Activated CD4-positive, alpha-beta memory T cell treated with anti-CD3 and anti-CD28 coated beads for 36 hours (primary cell): ENCODE measurements around the gene CLDN9. TPM values are rescaled to one million over a fixed set of nuclear protein-coding genes. Genes with fewer than 3 reads are reported as not detected.
A peak's percentile ranks its signal among the peaks of the same experiment; 100 is the strongest.

ENCODE experiments used
- CTCF ChIA-PET: fragments of 350-600 bp; sonication (Branson Sonifier 250); formaldehyde crosslinking; loops from one replicate; lab custom pipeline; 2021; ENCODE audit warnings: antibody characterized with exemption, inconsistent platforms; lab: Charles Lee
- POLR2A ChIA-PET: fragments of 350-600 bp; sonication (Branson Sonifier 250); formaldehyde crosslinking; loops from one replicate; lab custom pipeline; 2021; ENCODE audit warnings: antibody characterized with exemption; lab: Charles Lee
- DNase-seq: peaks from one replicate; pipeline ENCODE4 v3.0.0-alpha.2; 2020
- H3K27ac Mint-ChIP-seq: one replicate; pipeline ENCODE4 v1.8.0; 2021; ENCODE audit warnings: mixed read lengths
- H3K27me3 Mint-ChIP-seq: one replicate; pipeline ENCODE4 v1.8.0; 2021; ENCODE audit warnings: mixed read lengths
- H3K36me3 Mint-ChIP-seq: one replicate; pipeline ENCODE4 v1.8.0; 2021; ENCODE audit warnings: mixed read lengths
- H3K4me1 Mint-ChIP-seq: one replicate; pipeline ENCODE4 v1.8.0; 2021; ENCODE audit warnings: low read depth, mixed read lengths
- H3K4me3 Mint-ChIP-seq: one replicate; pipeline ENCODE4 v1.8.0; 2021; ENCODE audit warnings: mild to moderate bottlenecking, mixed read lengths
- H3K9me3 Mint-ChIP-seq: one replicate; pipeline ENCODE4 v1.8.0; 2021; ENCODE audit warnings: mixed read lengths
- intact Hi-C: fragments of 100-400 bp; cut with micrococcal nuclease; formaldehyde crosslinking; loops from one replicate; pipeline ENCODE4 v1.15.1; 2023
- total RNA-seq, 2 experiments: library from RNA; stranded (reverse); gene quantifications; one replicate each; pipeline ENCODE4 v1.2.3, GENCODE V29; 2021

Gene CLDN9, protein sequence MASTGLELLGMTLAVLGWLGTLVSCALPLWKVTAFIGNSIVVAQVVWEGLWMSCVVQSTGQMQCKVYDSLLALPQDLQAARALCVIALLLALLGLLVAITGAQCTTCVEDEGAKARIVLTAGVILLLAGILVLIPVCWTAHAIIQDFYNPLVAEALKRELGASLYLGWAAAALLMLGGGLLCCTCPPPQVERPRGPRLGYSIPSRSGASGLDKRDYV
- not detected for total RNA-seq

DNA sequence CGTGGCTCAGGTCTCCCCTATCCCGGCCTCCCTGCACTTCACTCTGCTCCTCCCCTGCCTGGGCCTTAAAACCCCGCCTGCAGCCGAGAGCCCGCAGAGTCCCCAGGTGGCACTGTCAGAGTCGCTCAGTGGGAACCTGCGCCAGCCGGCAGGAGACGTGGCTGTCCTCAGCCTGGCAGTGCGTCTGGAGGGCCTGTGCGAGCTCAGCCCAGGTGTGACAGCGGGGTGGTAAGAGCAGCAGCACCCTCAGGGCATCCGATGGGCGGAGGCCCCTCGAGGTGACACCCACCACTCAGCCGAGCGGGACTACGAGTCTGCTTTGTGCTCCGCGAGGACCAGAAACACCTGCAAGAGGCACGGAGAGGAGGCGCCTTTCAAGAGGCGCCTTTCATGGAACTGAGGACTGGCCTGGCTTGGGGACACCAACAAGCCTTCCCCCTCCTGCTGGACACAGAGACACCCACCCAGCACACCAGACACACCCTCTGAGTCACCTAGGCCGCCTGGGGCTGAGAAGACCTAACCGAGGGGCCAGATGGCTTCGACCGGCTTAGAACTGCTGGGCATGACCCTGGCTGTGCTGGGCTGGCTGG is at the start of gene CLDN9:
Gene CLDN9, plus strand, starts transcription at position 96 of the 593 bp plus-strand sequence. Its CDS starts 440 bp downstream, at position 536.
- ChIA-PET CTCF (interaction anchor here (0.5 to 14.6 kb wide), 2 partner anchors 9 to 13 kb away, joined by 3 to 412 read pairs; partner anchors contain the start of genes CLDN6, HCFC1R1, THOC6 and TNFRSF12A), POLR2A (no interaction called here)
- H3K36me3 Mint-ChIP-seq = no peaks in the 10 kb centered on the region
- H3K9me3 Mint-ChIP-seq = no peaks in the 10 kb centered on the region
- intact Hi-C loops = no loop called here
- DNase-seq = no peak
- peaks cover 10% of the 10 kb centered on the region for H3K4me1 Mint-ChIP-seq
- H3K4me3 Mint-ChIP-seq = no peak within 1 kb of the TSS
- H3K27me3 Mint-ChIP-seq = peaks cover 8% of the 10 kb centered on the region
- no peak within 1 kb of the TSS for H3K27ac Mint-ChIP-seq

DNA sequence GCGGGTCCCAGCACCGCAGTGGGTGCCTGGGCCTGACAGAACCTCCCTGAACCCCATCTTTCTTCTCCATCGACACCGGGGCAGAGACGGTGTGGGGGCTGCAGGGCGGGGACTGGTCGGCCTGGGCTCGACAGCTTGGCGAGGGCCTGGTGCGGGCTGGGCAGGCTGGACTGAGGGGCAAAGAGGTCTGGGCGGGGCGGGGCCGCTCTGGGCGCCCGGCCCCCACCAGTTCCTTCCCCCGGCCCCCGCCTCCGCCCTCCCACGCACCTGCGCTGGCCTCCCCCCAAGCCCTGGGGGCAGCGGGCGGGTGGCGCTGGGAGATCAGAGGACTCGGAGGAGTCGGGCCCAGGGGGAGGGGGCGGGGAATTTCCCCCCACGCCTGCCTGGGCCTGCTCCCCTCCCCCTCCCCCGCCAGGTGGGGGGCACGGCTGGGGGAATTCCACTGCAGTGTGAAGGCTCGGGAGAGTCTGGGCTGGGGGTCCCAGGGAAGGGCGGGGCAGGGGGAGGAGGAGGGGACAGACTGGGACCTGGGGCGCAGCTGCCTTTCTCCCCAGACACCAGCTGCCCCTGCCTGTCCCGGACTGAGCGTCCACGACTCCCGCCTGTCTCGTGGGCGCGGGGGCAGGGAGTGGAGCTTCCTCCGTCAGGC is 49.5 kb upstream of the CLDN9 start:
- Mint-ChIP-seq H3K4me1 (peaks cover 20% of the 10 kb centered on the region), H3K27ac (no peak overlapping the region), H3K9me3 (no peaks in the 10 kb centered on the region), H3K36me3 (no peaks in the 10 kb centered on the region), H3K27me3 (peaks cover 34% of the 10 kb centered on the region), H3K4me3 (peak overlapping the region; percentile 43)
- intact Hi-C loops = no loop called here
- ChIA-PET CTCF (interaction anchor here (1.1 to 1.9 kb wide), 5 partner anchors 9 to 91 kb away, joined by 3 to 4 read pairs (median 3); no protein-coding TSS in a partner anchor), POLR2A (no interaction called here)
- DNase-seq = no peak

DNA sequence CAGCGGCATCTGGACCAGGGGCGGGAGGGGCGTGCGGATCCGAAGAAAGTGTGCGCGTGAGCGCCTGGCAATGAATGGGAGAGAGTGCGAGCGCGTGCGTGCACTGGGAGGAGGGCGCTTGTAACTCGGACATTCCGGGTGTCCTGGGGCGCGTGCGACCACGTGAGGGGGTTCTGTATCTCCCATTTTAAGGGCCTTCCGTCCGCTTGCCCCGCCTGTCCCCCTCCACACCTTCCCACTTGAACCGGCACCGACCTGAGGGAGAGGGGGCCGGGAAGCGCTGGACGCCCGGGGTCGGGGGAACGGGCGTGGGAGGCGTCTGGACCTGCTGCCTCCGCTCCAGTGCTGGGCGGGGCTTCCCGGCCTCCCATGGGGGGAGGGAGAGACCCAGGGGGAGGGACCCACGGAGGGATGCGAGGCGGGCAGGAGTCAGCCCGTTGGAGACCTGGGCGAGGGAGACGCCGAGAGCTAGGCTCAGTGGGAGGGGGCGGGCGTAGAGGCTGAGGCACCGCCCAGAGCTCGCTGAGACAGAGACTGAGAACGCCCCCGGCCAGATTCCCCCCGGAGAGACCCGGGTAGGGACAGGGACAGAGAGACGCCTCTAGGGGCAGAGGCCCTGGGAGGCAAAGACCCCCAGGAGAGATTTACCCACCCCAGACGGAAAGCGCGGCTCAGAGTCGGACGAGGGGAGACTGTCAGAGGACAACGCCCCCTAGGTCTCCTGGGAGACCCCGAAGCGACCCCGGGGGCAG is 48.8 kb upstream of the CLDN9 start, which contains the start of gene KREMEN2:
Gene KREMEN2, plus strand, starts transcription at position 553 of the 752 bp plus-strand sequence. CDS start 246 bp downstream, outside the sequence.
- intact Hi-C loops = no loop called here

DNA sequence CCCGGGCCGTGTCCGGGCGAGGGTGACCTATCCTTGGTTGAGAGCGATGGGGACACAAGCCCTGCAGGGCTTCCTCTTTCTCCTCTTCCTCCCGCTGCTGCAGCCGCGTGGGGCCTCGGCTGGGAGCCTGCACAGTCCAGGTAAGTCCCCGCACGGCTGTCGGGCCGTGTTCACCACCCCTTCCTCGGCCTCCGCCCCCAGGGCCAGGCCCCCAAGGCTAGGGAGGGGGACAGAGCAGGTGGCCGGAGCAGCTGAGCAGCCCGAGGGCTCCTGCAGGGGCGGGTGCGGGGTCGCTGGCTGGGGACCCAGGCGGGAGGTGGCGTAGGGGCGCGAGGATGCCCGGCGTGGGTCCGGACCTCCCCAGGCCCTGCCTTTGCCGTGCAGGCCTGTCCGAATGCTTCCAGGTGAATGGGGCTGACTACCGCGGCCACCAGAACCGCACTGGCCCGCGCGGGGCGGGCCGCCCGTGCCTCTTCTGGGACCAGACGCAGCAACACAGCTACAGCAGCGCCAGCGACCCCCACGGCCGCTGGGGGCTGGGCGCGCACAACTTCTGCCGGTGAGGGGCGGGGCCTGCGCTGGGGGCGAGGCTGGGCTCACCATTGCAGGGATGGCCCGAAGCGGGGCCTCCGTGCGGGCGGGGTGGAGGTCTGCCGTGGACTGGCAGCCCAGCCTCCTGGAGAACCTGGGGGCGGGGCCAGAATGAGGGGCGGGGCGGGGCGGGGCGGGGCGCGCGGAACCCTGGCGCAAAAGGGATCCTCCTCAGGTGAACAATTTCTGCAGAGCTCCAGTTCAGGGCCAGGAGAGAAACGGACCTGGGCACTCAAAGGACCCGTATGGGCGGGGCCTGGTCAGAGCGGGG is 48.0 kb upstream of the CLDN9 start:
- Mint-ChIP-seq H3K27me3 (peaks cover 39% of the 10 kb centered on the region), H3K9me3 (no peaks in the 10 kb centered on the region), H3K4me1 (peaks cover 27% of the 10 kb centered on the region), H3K4me3 (peak overlapping the region; percentile 26), H3K27ac (no peak overlapping the region), H3K36me3 (no peaks in the 10 kb centered on the region)
- ChIA-PET POLR2A (no interaction called here), CTCF (interaction anchor here (1.1 to 1.4 kb wide), 2 partner anchors 25 to 63 kb away, joined by 3 to 4 read pairs; no protein-coding TSS in a partner anchor)
- intact Hi-C loops = no loop called here
- DNase-seq = peak; percentile 72

More for the DNA sequence above, 48.8 kb upstream of the CLDN9 start, which contains the start of gene KREMEN2:
- Mint-ChIP-seq H3K4me1 (peaks cover 27% of the 10 kb centered on the region), H3K9me3 (no peaks in the 10 kb centered on the region), H3K27me3 (peaks cover 39% of the 10 kb centered on the region), H3K27ac (no peak within 1 kb of the TSS), H3K36me3 (no peaks in the 10 kb centered on the region), H3K4me3 (peak within 1 kb of the TSS; percentile 57)
- peak; percentile 45 for DNase-seq
- ChIA-PET CTCF (interaction anchor here (0.6 to 1.8 kb wide), 6 partner anchors 14 to 91 kb away, joined by 3 to 4 read pairs (median 4); no protein-coding TSS in a partner anchor), POLR2A (no interaction called here)

DNA sequence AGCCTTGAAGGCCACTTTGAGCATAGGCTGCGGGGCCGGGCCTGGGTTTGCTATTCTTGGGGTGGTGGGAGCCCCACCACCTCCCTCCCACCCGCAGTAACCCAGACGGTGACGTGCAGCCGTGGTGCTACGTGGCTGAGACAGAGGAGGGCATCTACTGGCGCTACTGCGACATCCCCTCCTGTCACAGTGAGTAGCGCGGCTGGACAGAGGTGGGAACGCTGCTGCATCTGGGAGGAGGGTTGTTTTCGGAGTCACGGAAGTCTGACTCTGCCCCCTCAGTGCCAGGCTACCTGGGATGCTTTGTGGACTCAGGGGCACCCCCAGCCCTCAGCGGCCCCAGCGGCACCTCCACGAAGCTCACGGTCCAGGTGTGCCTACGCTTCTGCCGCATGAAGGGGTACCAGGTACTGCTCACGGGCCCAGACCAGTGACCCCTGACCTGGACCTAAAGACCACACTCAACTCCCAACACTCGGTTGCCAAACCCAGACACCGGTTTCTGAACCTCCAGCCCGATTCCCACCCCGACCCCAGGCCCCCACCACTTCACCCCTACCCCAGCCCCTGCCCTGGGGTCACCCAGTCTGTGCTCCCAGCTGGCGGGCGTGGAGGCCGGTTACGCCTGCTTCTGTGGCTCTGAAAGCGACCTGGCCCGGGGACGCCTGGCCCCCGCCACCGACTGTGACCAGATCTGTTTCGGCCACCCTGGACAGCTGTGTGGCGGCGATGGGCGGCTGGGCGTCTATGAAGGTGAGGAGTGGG is 46.5 kb upstream of the CLDN9 start:
- Mint-ChIP-seq H3K4me1 (peaks cover 35% of the 10 kb centered on the region), H3K4me3 (no peak overlapping the region), H3K27ac (no peak overlapping the region), H3K27me3 (peaks cover 33% of the 10 kb centered on the region), H3K36me3 (peaks cover 8% of the 10 kb centered on the region), H3K9me3 (no peaks in the 10 kb centered on the region)
- ChIA-PET POLR2A (no interaction called here), CTCF (interaction anchor here (1.0 kb wide), 1 partner anchor 46 kb away, joined by 3 read pairs; no protein-coding TSS in a partner anchor)
- no peak for DNase-seq
- intact Hi-C loops = no loop called here

DNA sequence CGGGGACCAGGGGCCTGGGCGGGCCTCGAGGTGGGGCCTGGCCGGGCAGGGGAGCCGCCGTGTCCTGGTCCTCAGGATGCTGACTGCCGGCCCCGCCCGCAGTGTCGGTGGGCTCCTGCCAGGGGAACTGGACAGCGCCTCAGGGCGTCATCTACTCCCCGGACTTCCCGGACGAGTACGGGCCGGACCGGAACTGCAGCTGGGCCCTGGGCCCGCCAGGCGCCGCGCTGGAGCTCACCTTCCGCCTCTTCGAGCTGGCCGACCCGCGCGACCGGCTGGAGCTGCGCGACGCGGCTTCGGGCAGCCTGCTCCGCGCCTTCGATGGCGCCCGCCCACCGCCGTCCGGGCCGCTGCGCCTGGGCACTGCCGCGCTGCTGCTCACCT is 45.9 kb upstream of the CLDN9 start:
- H3K27ac Mint-ChIP-seq = no peak overlapping the region
- peaks cover 36% of the 10 kb centered on the region for H3K4me1 Mint-ChIP-seq
- H3K36me3 Mint-ChIP-seq = peaks cover 8% of the 10 kb centered on the region
- peaks cover 30% of the 10 kb centered on the region for H3K27me3 Mint-ChIP-seq
- POLR2A ChIA-PET = no interaction called here
- CTCF ChIA-PET = interaction anchor here (0.5 to 1.0 kb wide), 2 partner anchors 8 to 47 kb away, joined by 3 read pairs; no protein-coding TSS in a partner anchor
- H3K4me3 Mint-ChIP-seq = no peak overlapping the region
- intact Hi-C loops = no loop called here
- no peaks in the 10 kb centered on the region for H3K9me3 Mint-ChIP-seq
- DNase-seq = no peak

DNA sequence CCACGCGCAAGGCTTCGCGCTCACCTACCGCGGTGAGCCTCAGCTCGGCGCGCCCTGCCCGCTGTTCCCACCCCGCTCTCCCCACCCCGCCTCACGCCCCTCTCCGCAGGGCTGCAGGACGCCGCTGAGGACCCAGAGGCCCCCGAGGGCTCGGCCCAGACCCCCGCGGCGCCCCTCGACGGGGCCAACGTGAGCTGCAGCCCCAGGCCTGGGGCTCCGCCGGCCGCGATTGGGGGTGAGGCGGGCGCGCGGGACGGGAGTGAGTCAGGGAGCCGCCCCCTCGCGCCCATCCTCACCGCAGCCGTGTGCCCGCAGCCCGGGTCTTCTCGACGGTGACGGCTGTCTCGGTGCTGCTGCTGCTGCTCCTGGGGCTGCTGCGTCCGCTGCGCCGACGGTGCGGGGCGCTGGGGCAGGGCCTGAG is 45.5 kb upstream of the CLDN9 start:
- POLR2A ChIA-PET = interaction anchor here (1.4 kb wide), 1 partner anchor 14 kb away, joined by 3 read pairs; no protein-coding TSS in a partner anchor

DNA sequence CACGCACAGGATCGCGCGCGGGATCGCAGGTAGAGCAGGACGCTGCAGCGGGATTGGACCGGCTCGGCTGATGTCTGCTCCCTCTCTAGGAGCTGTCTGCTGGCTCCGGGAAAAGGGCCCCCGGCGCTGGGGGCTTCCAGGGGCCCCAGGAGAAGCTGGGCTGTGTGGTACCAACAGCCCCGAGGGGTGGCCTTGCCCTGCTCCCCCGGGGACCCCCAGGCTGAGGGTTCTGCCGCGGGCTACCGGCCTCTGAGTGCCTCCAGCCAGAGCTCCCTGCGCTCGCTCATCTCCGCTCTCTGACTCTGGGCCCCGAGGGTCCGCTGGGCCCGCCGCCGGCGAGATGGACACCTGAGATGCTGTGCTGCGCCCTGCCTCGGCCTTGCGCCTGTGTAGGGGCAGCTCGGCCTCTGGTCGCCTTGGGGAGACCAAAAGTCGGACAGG is 45.0 kb upstream of the CLDN9 start:
- intact Hi-C loops = no loop called here
- no peak overlapping the region for H3K4me3 Mint-ChIP-seq
- H3K36me3 Mint-ChIP-seq = peaks cover 17% of the 10 kb centered on the region
- no peak overlapping the region for H3K27ac Mint-ChIP-seq
- H3K4me1 Mint-ChIP-seq = peaks cover 38% of the 10 kb centered on the region
- POLR2A ChIA-PET = interaction anchor here (1.4 kb wide), 1 partner anchor 14 kb away, joined by 3 read pairs; no protein-coding TSS in a partner anchor
- CTCF ChIA-PET = no interaction called here
- no peaks in the 10 kb centered on the region for H3K9me3 Mint-ChIP-seq
- peaks cover 25% of the 10 kb centered on the region for H3K27me3 Mint-ChIP-seq
- DNase-seq = no peak

More for the DNA sequence above, 45.5 kb upstream of the CLDN9 start:
- Mint-ChIP-seq H3K4me1 (peaks cover 37% of the 10 kb centered on the region), H3K27ac (no peak overlapping the region), H3K36me3 (peaks cover 12% of the 10 kb centered on the region), H3K4me3 (no peak overlapping the region), H3K27me3 (peaks cover 27% of the 10 kb centered on the region), H3K9me3 (no peaks in the 10 kb centered on the region)
- intact Hi-C loops = no loop called here
- no peak for DNase-seq
- CTCF ChIA-PET = interaction anchor here (0.5 to 1.0 kb wide), 2 partner anchors 8 to 47 kb away, joined by 3 read pairs; no protein-coding TSS in a partner anchor

DNA sequence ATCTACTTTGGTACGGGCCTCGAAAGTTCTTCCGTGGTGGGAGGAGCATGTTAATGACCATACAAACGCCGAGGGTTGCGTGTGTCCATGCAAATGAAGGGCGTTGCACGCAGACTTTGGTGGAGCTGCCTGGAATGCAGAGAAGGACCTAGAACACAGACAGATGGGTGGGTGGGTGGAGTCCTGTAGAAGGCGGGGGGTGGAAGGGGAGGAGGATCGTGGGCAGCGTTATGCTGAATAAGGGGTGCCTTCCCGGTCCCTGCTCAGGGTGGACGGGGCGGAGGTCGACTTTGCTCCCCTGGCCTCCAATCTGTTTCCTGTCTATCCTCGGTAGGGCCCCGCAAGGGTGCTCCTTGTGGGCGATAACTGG is 44.4 kb upstream of the CLDN9 start:
- peaks cover 23% of the 10 kb centered on the region for H3K27me3 Mint-ChIP-seq
- H3K36me3 Mint-ChIP-seq = peaks cover 18% of the 10 kb centered on the region
- CTCF ChIA-PET = no interaction called here
- intact Hi-C loops = no loop called here
- peak overlapping the region; percentile 69 for H3K4me3 Mint-ChIP-seq
- POLR2A ChIA-PET = interaction anchor here (1.4 to 2.4 kb wide), 2 partner anchors 12 to 13 kb away, joined by 3 to 14 read pairs; partner anchors contain the start of gene PKMYT1
- no peaks in the 10 kb centered on the region for H3K9me3 Mint-ChIP-seq
- DNase-seq = no peak
- peaks cover 38% of the 10 kb centered on the region for H3K4me1 Mint-ChIP-seq
- H3K27ac Mint-ChIP-seq = no peak overlapping the region
